Sciatic nerve (tissue), 2 donors: ENCODE results near the gene SCEL. TPM values are rescaled to one million over a fixed set of nuclear protein-coding genes. Genes with fewer than 3 reads are reported as not detected.

ENCODE experiments used
- ATAC-seq: fragments of 200-7000 bp; cut with Tn5 transposase; one replicate; pipeline ENCODE4 v1.9.1; 2020; ENCODE audit warnings: mild to moderate bottlenecking, moderate library complexity
- DNase-seq: peaks from one replicate; pipeline ENCODE4 v3.0.0-alpha.2; 2020; ENCODE audit warnings: low spot score
- intact Hi-C: fragments of 100-400 bp; cut with DNase I; formaldehyde crosslinking; loops from one replicate; pipeline ENCODE4 v1.14.2; 2022
- total RNA-seq: library from RNA; stranded (reverse); fragmentation: NEBNext Ultra II Directional; extraction: Animal tissue kit (Norgen Biotek cat#: 25700); gene quantifications from one replicate; pipeline ENCODE4 v1.2.1, GENCODE V29; 2021
- donor health status: DM: no; HTN: no; CAD: no.
- donor health status: DM: no; HTN: no; CAD: no.

SCEL gene
- total RNA-seq, 1 donor from 2014 or later, result 0.09 TPM

DNA sequence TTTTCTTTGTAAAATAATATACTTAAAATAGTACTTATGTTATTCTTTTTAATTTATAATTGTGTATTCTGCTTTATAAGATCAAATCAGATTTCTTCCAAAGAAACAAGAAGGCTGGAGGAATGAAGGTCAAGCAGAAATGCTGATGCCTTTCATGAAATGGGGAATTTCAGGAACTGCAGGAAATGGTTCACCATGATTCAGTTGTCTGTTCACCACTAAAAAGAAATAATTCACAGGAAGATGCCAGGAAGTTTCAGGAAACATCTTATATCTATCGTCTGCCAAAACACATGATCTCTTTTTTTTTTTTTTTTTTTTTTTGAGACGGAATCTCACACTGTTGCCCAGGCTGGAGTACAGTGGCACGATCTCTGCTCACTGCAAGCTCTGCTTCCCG lies 15.7 kb upstream of the SCEL start:
- ATAC-seq (no peak), DNase-seq (no peak)
- intact Hi-C loops, result no loop called here

DNA sequence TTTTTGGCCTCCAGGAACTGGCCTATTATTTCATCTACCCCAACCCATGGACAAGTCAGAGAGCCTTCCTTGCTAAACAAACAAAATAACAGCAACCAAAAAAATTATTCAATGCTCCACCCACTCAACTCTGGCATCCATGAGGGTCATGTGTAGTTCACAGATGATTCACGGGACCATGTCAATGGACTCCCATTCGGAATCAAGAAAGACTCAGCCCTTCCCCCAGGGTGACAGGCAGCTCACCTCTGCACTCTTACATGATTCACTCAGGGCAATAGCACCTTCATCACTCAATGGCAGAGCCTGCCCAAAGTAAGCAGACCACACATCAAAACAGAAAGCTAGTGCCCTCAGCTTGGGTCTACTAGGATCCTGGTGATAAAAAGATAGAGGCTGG lies 14.3 kb upstream of the SCEL start:
- ATAC-seq (no peak), DNase-seq (no peak)
- intact Hi-C loops, result no loop called here

DNA sequence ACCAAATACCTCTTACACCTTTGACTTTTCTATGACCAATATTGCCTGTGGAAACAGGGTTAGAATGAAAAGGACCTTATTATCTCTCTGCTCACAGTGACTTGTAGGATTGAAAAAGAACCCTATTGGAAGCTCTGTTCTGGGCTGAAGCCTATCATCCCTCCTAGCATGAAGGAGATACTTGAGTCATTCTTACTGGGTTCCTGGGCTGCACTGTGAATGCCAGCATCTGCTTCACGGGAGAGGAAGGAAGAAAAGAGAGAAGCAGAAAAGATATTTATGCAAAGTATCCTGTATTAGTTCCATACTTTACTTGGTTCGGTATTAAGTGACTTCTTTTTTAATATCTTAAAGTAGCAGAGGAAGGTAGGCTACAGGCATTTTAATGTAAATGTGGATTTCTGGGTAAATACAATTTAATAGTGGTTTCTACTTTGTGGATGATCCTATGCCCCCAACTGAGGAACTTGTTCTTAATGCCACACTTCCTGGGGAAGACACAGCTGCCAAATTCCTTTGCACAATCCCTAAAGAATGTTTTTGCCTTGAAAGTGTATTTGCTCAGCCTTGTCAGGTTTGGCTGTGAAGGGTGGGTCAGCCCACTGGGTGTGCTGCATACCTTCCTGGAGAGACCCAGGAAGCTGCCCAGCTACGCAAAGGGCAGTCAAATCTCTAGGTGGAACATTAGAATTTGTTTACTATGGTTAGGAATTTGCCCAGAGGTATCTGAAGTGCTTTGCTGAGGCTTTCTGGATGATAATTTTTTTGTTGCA lies 13.7 kb upstream of the SCEL start:
- ATAC-seq (peak; percentile 39), DNase-seq (no peak)
- intact Hi-C loops, result no loop called here

DNA sequence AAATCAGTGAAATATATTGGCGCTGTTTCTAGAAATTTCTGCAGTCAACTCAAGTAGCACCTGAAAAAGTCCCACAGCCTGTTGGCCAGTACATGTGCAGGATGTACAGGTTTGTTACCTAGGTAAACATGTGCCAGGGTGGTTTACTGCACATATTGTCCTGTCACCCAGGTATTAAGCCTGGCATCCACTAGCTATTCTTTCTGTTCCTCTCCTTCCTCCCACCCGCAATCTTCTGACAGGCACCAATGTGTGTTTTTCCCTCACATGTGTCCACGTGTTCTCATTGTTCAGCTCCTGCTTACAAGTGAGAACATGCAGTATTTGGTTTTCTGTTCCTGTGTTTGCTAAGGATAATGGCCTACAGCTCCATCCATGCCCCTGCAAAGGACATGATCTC lies 13.1 kb upstream of the SCEL start:
- intact Hi-C loops, result no loop called here
- no peak for DNase-seq
- ATAC-seq, result no peak

DNA sequence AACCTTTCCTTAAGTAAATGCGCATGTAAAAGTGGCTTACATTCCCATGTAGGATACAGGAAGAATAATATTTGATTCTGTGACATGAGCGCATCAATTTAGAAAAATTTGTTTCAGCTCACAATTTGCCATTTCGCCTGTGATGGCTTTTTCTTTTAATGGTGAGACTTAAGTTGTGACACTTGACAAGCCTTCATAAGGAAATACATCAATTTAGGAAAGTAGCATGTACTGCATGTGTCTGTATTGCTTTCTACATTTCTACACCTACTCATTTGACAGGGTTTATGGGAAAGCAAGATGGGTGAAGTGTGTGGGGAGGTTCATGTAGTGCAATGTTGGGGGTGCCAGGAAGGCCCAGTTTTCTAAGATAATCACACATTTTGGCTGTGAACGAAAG lies 12.1 kb upstream of the SCEL start:
- intact Hi-C loops, result no loop called here
- ATAC-seq (no peak), DNase-seq (no peak)

DNA sequence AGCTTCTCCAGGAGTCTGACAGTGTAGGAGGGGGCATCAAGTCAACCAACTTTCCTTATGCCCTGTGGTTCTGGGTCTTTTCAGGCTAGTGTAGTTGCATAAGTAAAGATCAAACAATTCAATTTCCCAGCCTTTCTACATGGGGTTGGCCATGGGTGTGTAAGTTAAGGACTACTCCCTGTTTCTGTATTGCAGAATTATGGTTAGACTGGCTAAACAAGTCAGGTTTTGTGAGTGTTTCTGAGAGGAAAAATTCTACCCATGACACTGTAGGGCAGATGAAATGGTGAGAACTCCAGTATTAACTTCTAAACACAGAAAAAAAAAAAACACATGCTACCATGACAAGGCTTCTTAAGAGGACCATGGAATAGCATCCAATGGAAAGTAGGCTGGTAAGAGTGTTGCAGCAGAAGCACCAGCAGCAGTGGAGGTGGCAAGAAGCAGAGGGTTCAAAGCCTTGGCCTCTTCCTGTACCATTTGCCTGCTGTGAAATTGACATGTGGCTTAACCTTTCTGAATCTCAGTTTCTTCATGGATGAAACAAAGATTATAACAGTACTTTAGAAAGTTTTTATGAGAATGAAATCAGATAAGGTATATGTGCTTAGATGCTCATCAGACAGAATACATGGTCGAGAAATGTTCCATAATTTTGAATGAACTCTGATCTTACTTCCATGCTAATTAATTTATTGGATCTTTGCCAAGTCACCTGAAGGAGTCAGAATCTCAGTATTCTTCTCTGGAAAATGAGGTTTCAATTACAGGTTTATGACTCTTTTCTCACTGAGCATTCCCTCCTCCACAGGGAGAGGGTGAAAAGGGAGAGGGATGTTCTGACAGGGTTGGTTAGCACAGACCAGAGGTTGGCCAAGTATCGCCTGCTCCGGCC lies 11.4 kb upstream of the SCEL start:
- ATAC-seq, result no peak
- no peak for DNase-seq
- intact Hi-C loops, result no loop called here

DNA sequence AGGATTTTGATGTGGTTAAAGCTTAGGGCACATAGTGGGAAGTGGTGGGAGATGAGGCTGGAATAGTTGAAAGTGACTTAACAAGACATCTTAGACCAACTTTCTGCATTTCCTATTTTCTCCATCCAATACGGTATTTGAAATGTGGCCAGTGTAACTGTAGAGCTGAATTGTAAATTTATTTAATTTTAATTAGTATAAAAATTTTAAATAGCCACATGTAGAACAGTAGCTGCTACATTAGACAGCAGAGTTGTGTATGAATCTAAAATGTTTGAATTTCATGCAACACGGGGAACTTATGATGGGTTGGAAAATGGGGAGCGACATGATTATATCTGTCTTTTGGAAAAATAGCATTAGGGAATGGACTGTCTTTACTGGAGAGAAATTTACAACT lies 7.1 kb upstream of the SCEL start:
- intact Hi-C loops, result no loop called here
- no peak for DNase-seq
- ATAC-seq, result no peak

DNA sequence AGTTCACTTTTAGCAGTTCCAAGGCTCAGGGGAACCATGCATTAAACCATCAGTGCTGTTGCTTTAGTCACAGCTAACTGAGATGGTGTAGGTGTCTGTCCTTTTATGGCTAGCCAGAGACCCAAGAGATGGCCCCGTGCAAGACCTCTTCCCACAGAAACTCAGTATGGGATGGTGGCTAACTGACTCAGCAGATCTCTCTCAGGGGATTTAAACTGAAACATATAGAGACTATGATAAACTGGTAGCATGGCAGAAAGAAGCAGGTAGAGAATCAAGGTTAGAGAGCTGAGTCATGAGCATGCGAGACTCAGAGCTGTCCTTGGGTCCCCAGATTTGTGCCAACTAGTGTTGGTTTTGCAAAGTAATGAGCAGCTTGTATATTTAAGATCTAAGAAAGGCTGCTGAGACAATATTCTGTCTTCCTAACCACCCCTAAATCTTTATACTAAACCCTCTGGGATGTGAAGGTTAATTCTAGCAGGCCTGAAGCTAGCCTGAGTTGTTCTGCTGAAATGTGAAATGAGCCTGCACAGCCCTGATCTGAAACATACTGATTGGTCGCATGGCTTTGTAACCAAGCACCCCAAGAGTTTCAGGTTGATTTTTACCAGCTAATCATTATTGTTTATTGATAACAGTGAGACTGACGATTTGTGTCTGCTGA lies 6.5 kb upstream of the SCEL start:
- DNase-seq, result no peak
- no peak for ATAC-seq
- intact Hi-C loops, result no loop called here

DNA sequence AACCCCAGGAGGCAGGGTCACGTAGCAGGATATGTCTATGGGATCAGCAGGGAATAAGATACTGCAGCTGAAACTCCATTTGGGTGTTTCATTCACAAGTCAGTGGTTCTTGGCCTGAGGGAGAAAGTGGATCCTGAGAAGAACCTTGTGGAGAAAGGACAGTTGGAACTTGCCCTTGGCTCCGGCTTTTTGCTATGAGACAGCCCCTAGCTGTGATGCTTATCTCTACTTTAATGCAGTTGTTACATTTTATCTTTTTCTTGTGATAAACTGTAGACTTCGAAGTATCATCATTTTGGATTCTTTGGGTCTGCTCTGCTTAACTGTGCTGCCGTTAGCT lies 6.0 kb upstream of the SCEL start:
- intact Hi-C loops, result no loop called here
- no peak for DNase-seq
- no peak for ATAC-seq

DNA sequence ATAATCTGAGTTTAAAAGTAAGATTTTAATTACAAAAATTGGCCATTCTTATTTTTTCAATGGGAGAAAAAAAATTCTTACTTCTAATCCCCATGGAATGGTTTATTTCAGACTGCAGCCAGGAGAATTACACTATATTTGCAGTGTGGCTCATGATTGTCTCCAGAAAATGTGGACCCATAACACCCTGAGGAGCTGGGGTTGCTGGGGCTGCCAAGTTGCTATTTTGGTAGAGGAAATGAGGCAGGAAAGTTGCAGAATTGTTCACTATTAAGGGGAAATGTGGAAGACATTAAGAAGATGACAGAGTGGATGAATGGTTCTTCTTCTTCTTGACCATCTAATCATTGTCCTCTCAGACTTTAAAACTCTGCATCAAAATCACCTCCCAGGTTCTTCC lies 4.6 kb upstream of the SCEL start:
- intact Hi-C loops, result no loop called here

DNA sequence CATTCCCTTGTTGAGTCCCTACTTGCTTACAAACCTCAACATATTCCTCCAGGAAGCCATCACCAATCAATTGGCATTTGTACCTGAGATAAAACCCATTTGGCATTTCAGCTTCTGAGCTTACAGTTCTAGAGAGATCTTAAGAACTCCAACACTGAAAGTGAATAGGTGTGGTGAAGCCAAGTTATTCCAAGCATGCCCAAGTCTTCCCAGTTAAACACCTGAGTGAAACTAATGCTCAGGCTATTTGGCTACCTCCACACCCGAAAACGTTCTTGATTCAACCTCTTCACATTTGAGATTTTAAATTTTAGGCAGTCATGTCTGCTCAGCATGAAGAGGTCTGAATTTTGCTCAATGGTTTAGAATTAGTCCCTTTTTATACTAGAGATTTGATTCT lies 2.5 kb upstream of the SCEL start:
- no peak for ATAC-seq
- no peak for DNase-seq
- intact Hi-C loops, result no loop called here

More for the DNA sequence above, 4.6 kb upstream of the SCEL start:
- peak; percentile 66 for ATAC-seq
- no peak for DNase-seq

DNA sequence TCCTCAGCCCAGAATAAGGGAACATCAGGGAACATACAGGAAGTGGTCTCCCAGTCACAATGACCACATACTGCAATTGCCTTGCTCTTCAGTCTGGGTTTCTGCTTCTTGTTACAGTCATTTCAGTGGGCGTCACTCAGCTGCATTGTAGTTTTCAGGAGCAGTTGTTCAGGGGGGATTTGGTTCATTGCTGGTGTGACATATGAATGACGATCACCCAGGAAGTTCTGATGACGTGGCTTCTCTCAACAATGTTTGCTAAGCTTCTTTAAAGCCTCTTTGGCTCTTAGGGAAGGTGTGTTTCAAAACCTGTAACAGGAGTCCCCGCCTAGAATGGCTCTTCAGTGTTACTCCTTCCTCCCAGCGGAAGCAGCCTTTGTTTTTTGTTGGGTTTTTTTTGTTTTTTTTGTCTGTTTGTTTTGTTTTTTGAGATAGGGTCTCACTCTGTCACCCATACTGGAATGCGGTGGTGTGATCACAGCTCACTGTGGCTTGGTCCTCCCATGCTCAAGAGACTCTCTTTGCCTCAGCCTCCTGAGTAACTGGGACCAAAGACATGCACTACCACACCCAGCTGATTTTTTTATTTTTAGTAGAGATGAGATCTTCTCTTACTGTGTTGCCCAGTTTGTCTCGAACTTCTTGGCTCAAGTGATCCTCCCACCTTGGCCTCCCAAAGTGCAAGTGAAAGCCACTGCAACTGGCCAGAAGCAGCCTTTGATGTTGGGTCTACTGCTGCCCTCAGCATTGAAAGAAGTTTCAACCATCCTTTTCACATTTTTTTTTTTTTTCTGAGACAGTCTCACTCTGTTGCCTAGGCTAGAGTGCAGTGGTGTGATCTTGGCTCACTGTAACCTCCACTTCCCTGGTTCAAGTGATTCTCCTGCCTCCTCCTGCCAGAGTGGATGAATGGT lies 1.4 kb upstream of the SCEL start:
- no peak for ATAC-seq
- intact Hi-C loops, result no loop called here
- DNase-seq, result no peak

DNA sequence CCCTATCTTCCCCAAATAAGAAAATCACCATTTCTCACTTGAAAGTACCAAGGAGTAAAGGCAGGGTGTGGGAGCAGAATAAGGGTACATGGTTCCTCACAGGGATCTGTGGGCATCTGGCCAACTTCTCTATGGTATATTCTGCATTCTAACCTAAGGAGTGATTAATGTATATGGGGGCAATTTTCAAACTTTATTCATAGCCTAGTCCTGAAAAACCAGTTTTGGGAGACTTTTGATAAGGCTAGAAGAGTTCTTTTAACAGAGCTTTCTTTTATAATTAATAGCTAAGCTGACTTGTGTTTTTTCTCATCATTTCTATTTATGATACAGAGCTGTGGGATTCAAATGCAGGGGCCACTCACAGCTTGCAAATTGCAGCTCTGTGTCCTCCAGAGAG lies 852 bp downstream of the SCEL start:
- intact Hi-C loops, result no loop called here
- ATAC-seq (no peak), DNase-seq (no peak)

DNA sequence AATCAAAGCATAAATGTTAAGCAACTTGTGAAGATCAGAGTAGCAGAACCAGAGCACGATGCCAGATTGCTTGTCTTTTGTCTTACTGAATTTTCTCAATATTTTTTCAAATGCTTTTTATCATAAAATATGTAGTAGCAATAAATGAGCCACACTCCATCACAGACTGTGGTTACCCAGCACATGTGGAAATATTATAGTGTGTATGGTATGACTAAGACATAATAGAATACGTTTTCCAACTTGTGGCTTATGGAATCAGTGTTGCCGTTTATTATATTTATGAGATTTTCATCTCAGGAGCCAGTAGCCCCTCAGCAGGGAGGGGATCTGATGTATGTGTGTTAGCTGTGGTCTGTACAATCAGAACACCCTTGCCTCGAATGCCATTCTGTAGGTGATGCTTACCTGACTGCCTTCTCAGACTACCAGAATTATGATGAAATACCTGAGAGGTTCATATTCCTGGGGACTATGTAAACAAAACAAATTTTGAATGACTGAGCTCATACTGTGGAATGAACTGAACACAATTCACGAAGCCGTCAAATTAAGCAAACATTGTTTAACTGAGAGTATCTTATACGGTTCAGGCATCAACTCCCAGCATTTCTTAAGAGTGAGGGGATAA lies 1.9 kb downstream of the SCEL start:
- DNase-seq (no peak), ATAC-seq (no peak)
- intact Hi-C loops, result no loop called here

DNA sequence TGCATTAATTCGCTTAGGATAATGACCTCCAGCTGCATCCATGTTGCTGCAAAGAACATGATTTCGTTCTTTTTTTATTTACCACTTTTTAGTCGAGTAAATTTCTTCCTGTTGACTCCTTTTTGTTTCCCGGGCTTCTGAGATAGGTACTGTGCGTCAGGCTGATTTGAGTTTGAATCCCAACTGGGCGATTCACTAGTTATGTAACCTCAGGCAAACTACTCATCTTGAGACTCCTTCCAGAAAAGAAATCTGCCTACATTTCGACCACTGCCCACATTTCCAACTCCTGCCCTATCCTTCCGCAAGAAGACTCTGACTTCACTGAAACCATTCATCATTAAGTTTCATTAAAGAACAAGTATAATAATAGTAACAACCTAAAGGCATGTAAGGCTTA lies 8.2 kb downstream of the SCEL start:
- intact Hi-C loops, result no loop called here
- ATAC-seq (no peak), DNase-seq (no peak)

DNA sequence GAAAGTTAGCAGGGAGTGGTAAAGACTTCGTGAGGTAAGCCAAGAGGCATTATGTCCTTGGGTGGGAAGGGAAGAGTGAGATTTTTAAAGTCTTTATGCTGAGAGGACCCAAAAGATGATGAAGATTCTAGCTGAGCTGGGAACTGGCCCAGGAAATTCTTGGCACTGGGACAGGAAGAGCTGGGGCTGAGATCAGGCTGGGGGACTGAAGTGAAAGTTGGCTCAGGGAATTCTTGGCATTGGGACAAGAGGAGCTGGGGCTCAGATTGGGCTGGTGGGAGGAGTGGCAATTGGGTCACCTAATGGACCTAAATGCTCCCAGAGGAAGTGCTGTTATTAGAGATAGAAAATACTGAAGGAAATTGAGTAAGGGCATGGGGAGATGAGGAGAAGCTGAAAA lies 8.8 kb downstream of the SCEL start:
- ATAC-seq, result peak; percentile 85
- intact Hi-C loops, result no loop called here
- peak; percentile 76 for DNase-seq

DNA sequence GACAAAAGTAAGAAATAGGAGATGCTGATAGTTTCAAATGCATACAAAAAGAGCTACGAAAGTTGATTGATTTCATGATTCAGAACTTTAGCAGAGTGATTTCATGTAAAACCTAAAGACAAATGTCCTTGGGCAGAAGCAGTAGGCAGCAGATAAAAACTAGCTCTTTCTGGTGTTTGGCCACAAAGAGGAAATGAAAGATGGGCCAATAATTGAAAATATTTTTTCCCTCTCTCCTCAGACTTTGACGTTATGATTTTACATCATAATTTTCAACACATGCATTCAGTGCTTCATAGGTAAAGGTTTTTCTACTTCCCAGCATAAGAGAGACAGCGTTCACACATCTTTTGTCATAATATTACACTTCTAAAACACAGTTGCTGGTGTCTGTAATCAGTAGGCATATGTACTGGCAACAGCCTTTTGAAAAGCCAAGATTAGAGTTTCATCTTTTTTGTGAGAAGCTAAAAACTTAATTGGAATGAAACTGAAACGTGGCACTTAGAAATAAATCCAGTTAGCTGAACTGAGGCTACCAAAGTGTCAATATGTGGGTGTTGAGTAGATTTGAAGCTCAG lies 9.3 kb downstream of the SCEL start:
- DNase-seq (no peak), ATAC-seq (peak; percentile 24)
- intact Hi-C loops, result no loop called here

DNA sequence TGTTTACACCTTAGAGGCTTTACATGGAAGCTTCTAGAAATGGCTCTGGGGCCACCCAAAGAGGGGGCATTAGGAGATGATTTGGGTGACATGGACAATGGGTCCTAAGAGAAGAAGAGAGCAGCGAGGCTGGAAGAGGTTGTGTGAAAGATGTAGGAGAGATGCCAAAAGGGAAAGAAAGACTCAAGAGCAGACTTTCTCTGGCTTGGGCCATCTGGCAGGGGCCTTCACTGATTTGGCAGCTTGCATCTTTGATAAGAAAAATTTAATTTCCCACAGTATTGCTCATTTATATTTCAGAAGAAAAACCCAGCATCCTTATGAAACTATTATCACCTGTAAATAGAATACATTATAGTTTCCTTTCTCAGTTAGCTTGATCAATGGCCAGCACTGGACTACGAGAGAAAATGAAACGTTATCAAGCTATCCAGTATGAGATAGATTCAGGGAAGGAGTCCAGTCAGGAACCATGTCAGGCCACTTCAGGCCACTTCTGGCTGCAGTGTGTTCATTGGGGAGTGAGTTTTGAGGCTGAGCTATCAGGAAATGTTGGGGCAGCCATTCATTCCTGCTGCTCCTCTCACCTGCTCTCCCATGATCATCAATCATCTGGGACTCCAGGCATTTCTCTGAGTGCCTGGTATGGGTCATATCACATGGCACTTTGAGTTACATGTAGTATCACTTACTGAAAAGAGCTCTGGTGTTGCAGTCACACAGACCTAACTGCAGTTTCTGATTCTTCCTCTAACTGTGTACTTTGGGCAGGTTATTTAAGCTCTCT lies 10.3 kb downstream of the SCEL start:
- no peak for DNase-seq
- intact Hi-C loops, result no loop called here
- no peak for ATAC-seq
